ENCODE measurements around the gene SPDYC. TPM values are rescaled to one million over a fixed set of nuclear protein-coding genes. Genes with fewer than 3 reads are reported as not detected.

The SPDYC gene
- total RNA-seq, 2 experiments from 2014 or later: not detected

GRCh38 chr11:65208785-65209710 is 39.0 kb downstream of the SPDYC start:
- Mint-ChIP-seq H3K27ac (no peak overlapping the region), H3K9me3 (no peaks in the 10 kb centered on the region), H3K27me3 (no peaks in the 10 kb centered on the region), H3K4me3 (no peak overlapping the region), H3K36me3 (ENCODE audit: low read depth) (peaks cover 7% of the 10 kb centered on the region), H3K4me1 (ENCODE audit: low read depth) (peaks cover 13% of the 10 kb centered on the region)
- CTCF ChIA-PET: interaction anchor here (1.0 to 1.6 kb wide), 3 partner anchors 17 to 106 kb away, joined by 3 to 6 read pairs (median 4); partner anchors contain the start of gene CDC42EP2
- no peak for ATAC-seq
- POLR2A ChIA-PET: no interaction called here
- intact Hi-C loops (cut with micrococcal nuclease): loop anchor here (10.0 kb wide), 1 partner anchor 46 kb away; no protein-coding TSS in a partner anchor
- no peak for TF ChIP-seq CTCF (IDR thresholded peaks at IDR 0.05)
- no peak for DNase-seq

- DNase-seq (no peak), ATAC-seq (no peak)
- Mint-ChIP-seq H3K27me3 (no peaks in the 10 kb centered on the region), H3K4me1 (ENCODE audit: low read depth) (peaks cover 20% of the 10 kb centered on the region), H3K36me3 (ENCODE audit: low read depth) (peaks cover 5% of the 10 kb centered on the region), H3K27ac (no peak overlapping the region), H3K4me3 (no peak overlapping the region), H3K9me3 (no peaks in the 10 kb centered on the region)
- POLR2A ChIA-PET: no interaction called here
- CTCF ChIA-PET: interaction anchor here (1.5 to 1.6 kb wide), 2 partner anchors 16 to 40 kb away, joined by 3 to 6 read pairs; no protein-coding TSS in a partner anchor
- intact Hi-C loops (cut with micrococcal nuclease): loop anchor here (10.0 kb wide), 1 partner anchor 45 kb away; no protein-coding TSS in a partner anchor
- no peak for TF ChIP-seq CTCF (IDR thresholded peaks at IDR 0.05)
Measured at GRCh38 chr11:65209711-65210360, 39.8 kb downstream of the SPDYC start.

GRCh38 chr11:65210361-65210731 is 40.3 kb downstream of the SPDYC start:
- Mint-ChIP-seq H3K36me3 (ENCODE audit: low read depth) (peaks cover 5% of the 10 kb centered on the region), H3K4me3 (no peak overlapping the region), H3K27me3 (no peaks in the 10 kb centered on the region), H3K9me3 (no peaks in the 10 kb centered on the region), H3K4me1 (ENCODE audit: low read depth) (peaks cover 23% of the 10 kb centered on the region), H3K27ac (no peak overlapping the region)
- no peak for TF ChIP-seq CTCF (IDR thresholded peaks at IDR 0.05)
- DNase-seq (no peak), ATAC-seq (no peak)
- ChIA-PET CTCF (no interaction called here), POLR2A (no interaction called here)
- intact Hi-C loops (cut with micrococcal nuclease): no loop called here

- H3K4me1 Mint-ChIP-seq (ENCODE audit: low read depth): peaks cover 27% of the 10 kb centered on the region
- ChIA-PET POLR2A (no interaction called here), CTCF (no interaction called here)
- TF ChIP-seq CTCF (IDR thresholded peaks at IDR 0.05): no peak
- no peak overlapping the region for H3K4me3 Mint-ChIP-seq
- H3K27me3 Mint-ChIP-seq: peaks cover 3% of the 10 kb centered on the region
- intact Hi-C loops (cut with micrococcal nuclease): no loop called here
- H3K9me3 Mint-ChIP-seq: peaks cover 3% of the 10 kb centered on the region
- peaks cover 5% of the 10 kb centered on the region for H3K36me3 Mint-ChIP-seq (ENCODE audit: low read depth)
- no peak overlapping the region for H3K27ac Mint-ChIP-seq
- no peak for ATAC-seq
- DNase-seq: no peak
Measured at GRCh38 chr11:65210748-65211147, 40.7 kb downstream of the SPDYC start.
